K562 (cell line): Measurements from ENCODE around the gene HS6ST1. TPM values are rescaled to one million over a fixed set of nuclear protein-coding genes. Genes with fewer than 3 reads are reported as not detected.
A peak's percentile ranks its signal among the peaks of the same experiment; 100 is the strongest.

Experiments
- BCOR ChIP-seq: fragments of 450-650 bp; IDR thresholded peaks from 2 replicates; pipeline ENCODE4 v1.6.1; 2016
- BHLHE40 ChIP-seq: IDR thresholded peaks from 2 replicates; pipeline ENCODE4 v1.6.1; 2011; ENCODE audit warnings: low read length, improper control_type of control experiment
- CCAR2 ChIP-seq: fragments of 200-400 bp; formaldehyde crosslinking; IDR thresholded peaks from 2 replicates; pipeline ENCODE4 v1.6.1; 2017; ENCODE audit warnings: mild to moderate bottlenecking, low read depth, low read length
- CHAMP1 ChIP-seq: fragments of 450-650 bp; IDR thresholded peaks from 2 replicates; pipeline ENCODE4 v1.6.1; 2016; ENCODE audit warnings: mild to moderate bottlenecking
- FUS ChIP-seq: fragments of 200-400 bp; formaldehyde crosslinking; optimal IDR thresholded peaks from 2 replicates; pipeline ENCODE3; 2017; ENCODE audit warnings: low read depth, low read length
- KHSRP ChIP-seq: fragments of 450-650 bp; IDR thresholded peaks from 2 replicates; pipeline ENCODE4 v1.6.1; 2017
- L3MBTL2 ChIP-seq: fragments of 450-650 bp; IDR thresholded peaks from 2 replicates; pipeline ENCODE4 v1.6.1; 2016; ENCODE audit warnings: mild to moderate bottlenecking, moderate library complexity
- NCOA6 ChIP-seq: fragments of 450-650 bp; IDR thresholded peaks from 2 replicates; pipeline ENCODE4 v1.6.1; 2017; ENCODE audit warnings: mild to moderate bottlenecking
- PCBP2 ChIP-seq: fragments of 200-400 bp; formaldehyde crosslinking; IDR thresholded peaks from 2 replicates; pipeline ENCODE4 v1.6.1; 2018; ENCODE audit warnings: low read length, low read depth, mild to moderate bottlenecking, moderate library complexity; ENCODE audit not compliant: poor library complexity, severe bottlenecking
- PKNOX1 ChIP-seq: fragments of 450-650 bp; IDR thresholded peaks from 2 replicates; pipeline ENCODE4 v1.6.1; 2016
- POLR2A ChIP-seq: fragments of 450-650 bp; conservative IDR thresholded peaks from 2 replicates; pipeline ENCODE4 v1.6.1; 2016
- RAD21 ChIP-seq, 2 experiments: fragments of 250-450 bp in 1 of 2; fragments of 450-650 bp in 1 of 2; sonication (Bioruptor Pico) in 1 of 2; formaldehyde crosslinking in 1 of 2; IDR thresholded peaks in 1 of 2; conservative IDR thresholded peaks in 1 of 2; 2 replicates each; pipeline versions ENCODE4 v1.4.0 to v1.8.0; 2020 to 2022; ENCODE audit warnings: mild to moderate bottlenecking in 2 of 2, moderate library complexity in 1 of 2
- RBFOX2 ChIP-seq: fragments of 200-400 bp; formaldehyde crosslinking; IDR thresholded peaks from 2 replicates; pipeline ENCODE4 v1.6.1; 2017; ENCODE audit warnings: low read depth, mild to moderate bottlenecking, low read length, moderate library complexity
- RHOXF2B ChIP-seq: fragments of 250-450 bp; sonication (Bioruptor Pico); conservative IDR thresholded peaks from 2 replicates; pipeline ENCODE4 v1.5.1; 2021
- TEAD1 ChIP-seq, 2 experiments: fragments of 450-650 bp in 1 of 2; sonication (generic) in 1 of 2; formaldehyde crosslinking; IDR thresholded peaks; 2 replicates each; pipeline versions ENCODE4 v1.4.0 to v1.8.0; 2020 to 2022; ENCODE audit warnings: mild to moderate bottlenecking in 2 of 2, missing genetic modification reagents in 1 of 2
- ZNF57 ChIP-seq: fragments of 450-650 bp; formaldehyde crosslinking; IDR thresholded peaks from 2 replicates; pipeline ENCODE4 v1.4.0; 2020; ENCODE audit warnings: mild to moderate bottlenecking, moderate library complexity
- ZNF830 ChIP-seq: fragments of 250-450 bp; sonication (Bioruptor Pico); IDR thresholded peaks from 2 replicates; pipeline ENCODE4 v1.5.0; 2021; ENCODE audit warnings: mild to moderate bottlenecking
- polyA plus RNA-seq, 8 experiments: library from polyadenylated mRNA; depleted of rRNA in 4 of 8; stranded (reverse) in 5 of 8; unstranded in 3 of 8; fragments of >200 nt; fragmentation: Nextera tagmentation in 2 of 8; fragmentation: Illumina TruSeq in 1 of 8; extraction: Ambion mirVana in 2 of 8; extraction: Trizol in 1 of 8; gene quantifications; 2 replicates each; pipeline versions ENCODE4 v1.2.1 to v1.2.3, GENCODE V29; 2011 to 2014; ENCODE audit warnings: inconsistent platforms in 1 of 8, missing spikeins in 1 of 8
- total RNA-seq, 7 experiments: library from RNA; depleted of rRNA in 6 of 7; stranded (reverse); fragments of >200 nt in 6 of 7; fragmentation: Illumina TruSeq in 2 of 7; extraction: Trizol in 2 of 7; gene quantifications; 2 replicates each; pipeline versions ENCODE4 v1.2.1 to v1.2.3, GENCODE V29; 2011 to 2021; ENCODE audit warnings: low replicate concordance in 1 of 7
- TF ChIP-seq, protein P1 (sequence below): sonication (generic); formaldehyde crosslinking; IDR thresholded peaks from 2 replicates; pipeline ENCODE4 v1.8.0; 2022; ENCODE audit warnings: missing genetic modification reagents, mild to moderate bottlenecking, borderline replicate concordance
- TF ChIP-seq, protein P2 (sequence below), 2 experiments: fragments of 450-650 bp; IDR thresholded peaks; 2 replicates each; pipeline ENCODE4 v1.6.1; 2016
- TF ChIP-seq, protein P3 (sequence below): fragments of 250-450 bp; sonication (Bioruptor Pico); IDR thresholded peaks from 2 replicates; pipeline ENCODE4 v1.8.0; 2021; ENCODE audit warnings: moderate library complexity, mild to moderate bottlenecking, inconsistent platforms

Gene HS6ST1
- total and polyA plus RNA-seq, 9 of the 15 experiments (the other 6 are each of a cell fraction or from before 2014, with no cell fraction given), result 0.06 to 7.4 (median 3.8) TPM

DNA sequence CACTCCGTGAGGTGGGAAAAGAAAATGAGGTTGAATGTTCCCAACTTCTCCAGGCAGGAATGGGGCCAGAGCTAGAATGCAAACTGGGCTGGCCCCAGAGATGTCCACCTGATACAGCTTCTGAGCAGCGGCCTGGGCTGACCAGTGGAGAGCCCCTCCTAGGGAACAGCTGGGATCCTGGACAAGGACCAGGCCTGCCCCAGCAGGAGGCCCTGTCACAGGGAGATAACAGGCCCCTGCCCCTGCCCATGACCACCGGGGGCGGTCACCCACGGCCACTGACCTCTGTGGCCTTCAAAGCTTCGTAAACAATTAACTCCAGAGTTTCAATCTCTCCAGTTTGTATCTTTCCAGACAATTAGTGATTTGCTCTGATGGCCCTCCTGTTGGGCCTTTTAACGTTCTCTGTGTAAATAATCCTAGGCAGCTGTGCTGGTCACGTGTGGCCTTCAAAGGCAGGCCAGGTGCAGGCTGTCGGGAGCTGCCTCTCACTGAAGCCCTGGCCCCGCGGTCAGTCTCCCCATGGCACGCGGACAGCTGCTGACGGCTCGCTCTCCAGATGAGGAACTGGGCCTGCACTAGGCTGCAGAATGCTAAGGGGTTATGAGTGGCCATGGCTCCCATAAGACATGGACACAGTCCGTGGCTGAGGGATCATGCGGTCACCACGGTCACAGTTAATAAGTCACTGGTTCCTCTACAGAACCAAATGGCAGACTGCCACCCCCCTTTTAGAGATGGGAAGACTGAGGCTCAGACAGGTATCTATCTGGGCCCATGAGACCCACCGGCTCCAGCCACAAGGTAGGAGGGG lies 9.2 kb downstream of the HS6ST1 start (continued):
- TF ChIP-seq CHAMP1 (no peak), ZNF830 (no peak), L3MBTL2 (peak; percentile 93), RBFOX2 (no peak), PKNOX1 (peak; percentile 6; the same call in 1 of the 2 replicates), CCAR2 (no peak), NCOA6 (no peak), BHLHE40 (peak; percentile 92), PCBP2 (no peak), ZNF57 (CRISPR knock-in tag) (no peak), BCOR (peak; percentile 53; the same call in 1 of the 2 replicates), FUS (no peak), TEAD1 (CRISPR knock-in tag; IDR thresholded peaks at IDR 0.05) (no peak), RAD21 (CRISPR knock-in tag; conservative IDR thresholded peaks at IDR 0.05 in 1 of 2, IDR thresholded peaks at IDR 0.05 in 1 of 2) (no peak; a peak in 1 of 4 replicates), POLR2A (no peak), RHOXF2B (CRISPR knock-in tag) (no peak), KHSRP (no peak)
- TF ChIP-seq, protein P1, sequence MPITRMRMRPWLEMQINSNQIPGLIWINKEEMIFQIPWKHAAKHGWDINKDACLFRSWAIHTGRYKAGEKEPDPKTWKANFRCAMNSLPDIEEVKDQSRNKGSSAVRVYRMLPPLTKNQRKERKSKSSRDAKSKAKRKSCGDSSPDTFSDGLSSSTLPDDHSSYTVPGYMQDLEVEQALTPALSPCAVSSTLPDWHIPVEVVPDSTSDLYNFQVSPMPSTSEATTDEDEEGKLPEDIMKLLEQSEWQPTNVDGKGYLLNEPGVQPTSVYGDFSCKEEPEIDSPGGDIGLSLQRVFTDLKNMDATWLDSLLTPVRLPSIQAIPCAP (CRISPR knock-in tag), result no peak
- TF ChIP-seq, protein P2, sequence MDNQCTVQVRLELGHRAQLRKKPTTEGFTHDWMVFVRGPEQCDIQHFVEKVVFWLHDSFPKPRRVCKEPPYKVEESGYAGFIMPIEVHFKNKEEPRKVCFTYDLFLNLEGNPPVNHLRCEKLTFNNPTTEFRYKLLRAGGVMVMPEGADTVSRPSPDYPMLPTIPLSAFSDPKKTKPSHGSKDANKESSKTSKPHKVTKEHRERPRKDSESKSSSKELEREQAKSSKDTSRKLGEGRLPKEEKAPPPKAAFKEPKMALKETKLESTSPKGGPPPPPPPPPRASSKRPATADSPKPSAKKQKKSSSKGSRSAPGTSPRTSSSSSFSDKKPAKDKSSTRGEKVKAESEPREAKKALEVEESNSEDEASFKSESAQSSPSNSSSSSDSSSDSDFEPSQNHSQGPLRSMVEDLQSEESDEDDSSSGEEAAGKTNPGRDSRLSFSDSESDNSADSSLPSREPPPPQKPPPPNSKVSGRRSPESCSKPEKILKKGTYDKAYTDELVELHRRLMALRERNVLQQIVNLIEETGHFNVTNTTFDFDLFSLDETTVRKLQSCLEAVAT (IDR thresholded peaks at IDR 0.05), result 0 out of 4 replicates have a peak, but pooled peaks of 1 of the 2 experiments have one; percentile 16
- TF ChIP-seq, protein P3, sequence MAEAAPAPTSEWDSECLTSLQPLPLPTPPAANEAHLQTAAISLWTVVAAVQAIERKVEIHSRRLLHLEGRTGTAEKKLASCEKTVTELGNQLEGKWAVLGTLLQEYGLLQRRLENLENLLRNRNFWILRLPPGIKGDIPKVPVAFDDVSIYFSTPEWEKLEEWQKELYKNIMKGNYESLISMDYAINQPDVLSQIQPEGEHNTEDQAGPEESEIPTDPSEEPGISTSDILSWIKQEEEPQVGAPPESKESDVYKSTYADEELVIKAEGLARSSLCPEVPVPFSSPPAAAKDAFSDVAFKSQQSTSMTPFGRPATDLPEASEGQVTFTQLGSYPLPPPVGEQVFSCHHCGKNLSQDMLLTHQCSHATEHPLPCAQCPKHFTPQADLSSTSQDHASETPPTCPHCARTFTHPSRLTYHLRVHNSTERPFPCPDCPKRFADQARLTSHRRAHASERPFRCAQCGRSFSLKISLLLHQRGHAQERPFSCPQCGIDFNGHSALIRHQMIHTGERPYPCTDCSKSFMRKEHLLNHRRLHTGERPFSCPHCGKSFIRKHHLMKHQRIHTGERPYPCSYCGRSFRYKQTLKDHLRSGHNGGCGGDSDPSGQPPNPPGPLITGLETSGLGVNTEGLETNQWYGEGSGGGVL, result no peak
